RPMI8226 (cell line): ENCODE data around the gene MEGF11.
A peak's percentile ranks its signal among the peaks of the same experiment; 100 is the strongest.

Experiments
- DNase-seq: peaks from one replicate; pipeline ENCODE4 v3.0.0-alpha.2; 2015

The MEGF11 gene

DNA sequence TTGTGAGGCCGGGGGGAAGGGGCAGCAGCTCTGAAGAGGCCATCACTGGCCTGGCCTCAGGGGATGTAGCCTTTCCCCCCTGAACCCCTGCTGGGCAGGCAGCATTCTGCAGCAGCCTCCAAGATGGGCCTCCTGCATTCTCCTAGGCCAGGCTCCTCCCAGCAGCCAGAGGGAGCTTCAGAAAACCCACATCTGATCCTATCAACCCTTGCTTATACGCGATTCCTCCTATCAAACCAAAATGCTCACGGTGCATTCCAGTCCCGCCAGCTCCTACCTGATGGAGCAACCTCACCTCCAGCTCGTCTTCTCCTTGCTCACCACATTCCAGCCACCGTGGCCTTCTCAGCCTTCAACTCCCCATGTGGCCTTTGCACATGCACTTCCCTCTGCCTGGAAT, 85.7 kb downstream of the MEGF11 start:
- no peak for DNase-seq

- DNase-seq, result no peak
Measured at GRCh38 chr15:66165856-66166255, 87.7 kb downstream of the MEGF11 start.

GRCh38 chr15:66164788-66165187, 88.8 kb downstream of the MEGF11 start:
- DNase-seq, result no peak

GRCh38 chr15:66163553-66163952, 90.0 kb downstream of the MEGF11 start:
- no peak for DNase-seq

DNA sequence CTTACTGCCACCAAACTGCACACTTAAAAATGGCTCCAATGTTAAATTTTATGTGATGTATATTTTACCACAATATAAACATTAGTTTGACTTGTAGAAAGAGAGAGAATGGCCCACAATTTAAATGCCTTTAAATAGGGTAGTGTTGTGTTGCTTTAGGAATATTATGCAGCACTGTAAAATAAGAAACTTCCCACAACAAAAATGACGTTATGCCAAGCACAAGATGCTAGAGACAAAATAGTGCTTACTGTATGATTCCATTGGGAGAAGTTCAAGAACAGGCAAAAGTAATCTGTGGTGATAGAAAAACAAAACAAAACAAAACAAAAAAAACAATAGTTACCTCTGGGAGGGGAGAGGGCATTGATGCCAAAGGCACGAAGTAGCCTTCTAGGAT, 91.3 kb downstream of the MEGF11 start:
- DNase-seq, result no peak

GRCh38 chr15:66161575-66162118, 91.9 kb downstream of the MEGF11 start:
- DNase-seq, result no peak

- no peak for DNase-seq
Measured at GRCh38 chr15:66161108-66161507, 92.4 kb downstream of the MEGF11 start.

- no peak for DNase-seq
Measured at GRCh38 chr15:66157507-66157906, 96.0 kb downstream of the MEGF11 start.

GRCh38 chr15:66156310-66156975, 97.1 kb downstream of the MEGF11 start:
- DNase-seq, result no peak

- DNase-seq, result no peak
Measured at GRCh38 chr15:66155065-66155464, 98.5 kb downstream of the MEGF11 start.

DNA sequence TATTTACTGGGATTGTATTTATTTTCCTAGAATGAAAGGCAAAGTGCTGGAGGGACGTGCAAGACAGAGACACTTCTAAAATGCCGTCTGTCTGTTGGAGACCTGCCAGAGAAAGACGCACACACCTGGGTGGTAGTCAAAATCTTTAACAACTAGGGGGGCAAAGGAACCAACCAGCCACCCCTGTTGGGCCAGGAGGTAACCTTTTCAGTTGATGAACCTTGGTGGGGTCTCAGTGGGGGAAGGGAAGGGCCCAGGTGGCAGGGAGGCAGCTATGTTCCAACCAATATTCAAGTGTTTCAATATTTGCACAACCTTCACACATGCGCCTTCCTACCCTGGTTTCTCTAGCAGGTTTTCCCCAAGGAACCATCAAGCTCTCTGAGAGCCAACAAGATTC, 99.0 kb downstream of the MEGF11 start:
- no peak for DNase-seq

GRCh38 chr15:66153549-66154415, 99.8 kb downstream of the MEGF11 start:
- DNase-seq, result no peak

DNA sequence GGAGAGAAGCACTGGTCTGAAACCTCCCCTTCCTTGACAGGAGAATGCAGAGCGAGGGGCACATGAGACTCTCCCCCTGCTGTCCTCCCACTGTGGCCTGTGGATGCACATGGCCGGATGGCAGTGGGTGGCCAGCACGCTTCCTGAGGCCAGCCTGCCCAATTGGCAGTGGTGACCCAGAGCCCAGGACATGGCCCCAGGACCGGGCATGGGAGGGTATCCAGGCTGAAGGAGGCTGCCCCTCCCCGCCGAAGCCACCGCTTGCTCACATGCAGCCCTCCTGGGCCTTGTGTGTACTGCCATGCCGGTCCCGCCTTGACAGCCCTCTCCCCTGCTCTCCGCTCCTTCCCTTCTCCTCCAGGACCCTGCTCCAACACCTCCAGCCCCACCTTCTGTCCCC, 100.9 kb downstream of the MEGF11 start:
- DNase-seq, result no peak

DNA sequence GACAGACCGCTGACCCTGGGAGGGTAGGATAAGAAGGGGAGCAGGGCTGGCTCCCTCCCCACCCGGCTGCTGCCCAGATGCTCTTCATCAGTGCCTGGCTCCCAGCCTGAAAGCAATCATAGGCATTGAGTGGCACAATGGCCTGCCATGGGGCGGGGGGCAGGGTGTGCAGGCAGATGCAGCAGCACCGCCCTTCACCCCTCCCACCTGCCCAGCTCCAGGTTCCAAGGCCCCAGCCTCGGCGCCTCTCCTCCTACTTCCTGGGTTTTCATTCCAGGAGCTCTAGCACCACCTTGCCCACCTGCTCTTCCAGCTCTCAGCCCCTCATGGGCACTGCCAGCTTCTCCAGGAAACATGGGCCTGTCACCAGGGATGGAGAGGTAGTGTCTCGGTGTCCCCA, 101.7 kb downstream of the MEGF11 start:
- DNase-seq, result peak; percentile 32

GRCh38 chr15:66149871-66150270, 103.7 kb downstream of the MEGF11 start:
- DNase-seq, result no peak

GRCh38 chr15:66148187-66148586, 105.4 kb downstream of the MEGF11 start:
- no peak for DNase-seq

- DNase-seq, result no peak
Measured at GRCh38 chr15:66147440-66147839, 106.1 kb downstream of the MEGF11 start.

GRCh38 chr15:66145726-66146182, 107.8 kb downstream of the MEGF11 start:
- no peak for DNase-seq

- DNase-seq, result no peak
Measured at GRCh38 chr15:66144978-66145725, 108.4 kb downstream of the MEGF11 start.

GRCh38 chr15:66142285-66142684, 111.3 kb downstream of the MEGF11 start:
- no peak for DNase-seq

DNA sequence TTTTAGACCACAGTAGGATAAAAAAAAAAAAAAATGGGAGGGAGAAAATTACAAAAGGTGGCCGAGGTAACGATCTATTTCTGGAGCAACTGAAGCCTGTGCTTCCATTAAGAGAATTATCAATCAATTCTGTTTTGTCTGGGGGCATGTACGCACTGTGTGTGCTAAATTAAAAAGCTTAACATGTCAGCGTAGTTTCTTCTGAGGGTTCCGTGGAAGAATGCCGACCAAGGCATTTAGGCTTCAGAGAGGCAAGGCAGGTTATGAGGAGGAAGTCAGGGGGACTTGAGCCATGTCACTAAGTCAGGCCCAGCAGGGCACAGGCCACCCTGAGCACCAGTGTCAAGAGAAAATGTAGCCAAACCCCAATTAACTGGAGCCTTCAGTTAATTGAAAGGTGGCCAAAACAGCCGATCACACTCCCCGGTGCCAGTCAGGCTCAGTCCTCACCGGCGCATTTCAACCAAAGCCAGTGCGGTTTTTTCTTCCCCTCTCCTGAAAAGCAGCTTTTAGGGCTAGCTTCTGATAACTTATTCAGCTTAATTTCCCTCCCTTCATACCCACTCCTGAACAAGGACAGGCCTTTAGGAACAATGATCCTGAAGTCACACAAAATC, 113.9 kb downstream of the MEGF11 start:
- no peak for DNase-seq

DNA sequence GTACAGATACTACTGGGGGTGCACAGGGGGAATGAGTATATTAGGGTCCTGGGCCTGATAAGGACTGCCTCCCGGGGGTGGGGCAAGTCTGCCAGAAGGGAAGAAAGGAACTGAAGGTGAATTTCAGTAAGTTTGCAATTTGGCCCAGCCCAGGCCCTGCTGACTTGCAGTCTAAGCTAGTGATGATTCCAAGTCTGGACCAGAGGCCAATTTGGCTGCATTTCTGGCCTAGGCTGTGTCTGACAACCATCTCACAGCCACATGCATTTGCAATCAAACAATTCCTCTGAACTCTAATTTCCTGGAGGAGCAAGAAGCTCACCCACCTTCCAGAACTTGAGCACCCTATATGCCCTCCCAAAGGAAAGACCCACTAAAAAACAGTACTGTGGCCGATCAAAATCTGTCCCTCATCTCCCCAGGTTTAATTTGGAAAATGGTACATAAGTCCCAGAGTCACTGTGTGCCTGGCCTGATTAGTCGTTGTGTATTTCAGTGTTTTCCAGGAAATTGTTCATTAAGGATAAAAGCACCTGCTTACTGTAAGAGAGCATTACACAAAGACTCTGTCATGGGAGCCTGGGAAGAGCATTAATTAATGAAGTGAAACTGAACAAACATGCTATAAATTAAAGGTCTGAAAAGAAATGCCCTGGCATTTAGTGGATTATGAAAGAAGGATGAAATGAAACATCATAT, 114.5 kb downstream of the MEGF11 start:
- DNase-seq, result no peak
